Keratinocyte (primary cell): ENCODE measurements around the gene CCL11. TPM values are rescaled to one million over a fixed set of nuclear protein-coding genes. Genes with fewer than 3 reads are reported as not detected.

Experiments used
- DNase-seq: peaks from one replicate; pipeline ENCODE4 v3.0.0-alpha.2; 2011; ENCODE audit warnings: low read depth, missing footprints, low spot score
- FAIRE-seq: peaks from 2 replicates; lab custom pipeline; 2011; peaks lifted over from hg19 to GRCh38; lab: Jason Lieb, UNC
- H2AFZ ChIP-seq: 2 replicates; pipeline ENCODE4 v1.6.0; 2012; ENCODE audit warnings: low read length, control low read depth, inconsistent platforms; ENCODE audit not compliant: control insufficient read depth
- H3K27ac ChIP-seq: 2 replicates; pipeline ENCODE4 v1.5.1; 2011; ENCODE audit warnings: low read length; ENCODE audit not compliant: control insufficient read depth, insufficient read depth
- H3K27me3 ChIP-seq: 3 replicates; pipeline ENCODE4 v1.6.0; 2011; ENCODE audit warnings: low read length; ENCODE audit not compliant: control insufficient read depth, insufficient read depth; ENCODE audit errors: extremely low read depth
- H3K36me3 ChIP-seq, 2 experiments: 2 replicates in 1 of 2; 3 replicates in 1 of 2; pipeline ENCODE4 v1.5.1; 2011; ENCODE audit warnings: low read length in 2 of 2, mild to moderate bottlenecking in 1 of 2; ENCODE audit not compliant: control insufficient read depth in 2 of 2, insufficient read depth in 2 of 2; ENCODE audit errors: extremely low read depth in 1 of 2
- H3K4me1 ChIP-seq: 3 replicates; pipeline ENCODE4 v1.5.1; 2011; ENCODE audit warnings: low read length; ENCODE audit not compliant: control insufficient read depth, insufficient read depth; ENCODE audit errors: extremely low read depth
- H3K4me2 ChIP-seq: 3 replicates; pipeline ENCODE4 v1.6.0; 2011; ENCODE audit warnings: low read depth, low read length; ENCODE audit not compliant: control insufficient read depth, insufficient read depth; ENCODE audit errors: extremely low read depth
- H3K4me3 ChIP-seq, 3 experiments: fragments of 200-600 bp in 1 of 3; sonication (generic) in 1 of 3; 2 replicates in 2 of 3; 3 replicates in 1 of 3; pipeline ENCODE4 v1.5.1; 2011 to 2016; ENCODE audit warnings: low read length in 3 of 3, mild to moderate bottlenecking in 3 of 3, control low read depth in 2 of 3, inconsistent platforms in 1 of 3, low read depth in 1 of 3, mixed read lengths in 1 of 3, mixed run types in 1 of 3, moderate library complexity in 1 of 3; ENCODE audit not compliant: control insufficient read depth in 2 of 3, insufficient read depth in 2 of 3; ENCODE audit errors: extremely low read depth in 1 of 3
- H3K79me2 ChIP-seq: 2 replicates; pipeline ENCODE4 v1.6.0; 2012; ENCODE audit warnings: low read length; ENCODE audit not compliant: control insufficient read depth, insufficient read depth
- H3K9ac ChIP-seq: 3 replicates; pipeline ENCODE4 v1.6.0; 2011; ENCODE audit warnings: low read length; ENCODE audit not compliant: control insufficient read depth, insufficient read depth; ENCODE audit errors: extremely low read depth
- H3K9me1 ChIP-seq: 3 replicates; pipeline ENCODE4 v1.6.0; 2011; ENCODE audit warnings: low read length; ENCODE audit not compliant: control insufficient read depth, insufficient read depth; ENCODE audit errors: extremely low read depth
- H3K9me3 ChIP-seq: 2 replicates; pipeline ENCODE4 v1.5.1; 2012; ENCODE audit warnings: low read depth, low read length; ENCODE audit not compliant: control insufficient read depth
- H4K20me1 ChIP-seq: 3 replicates; pipeline ENCODE4 v1.6.0; 2011; ENCODE audit warnings: low read length; ENCODE audit not compliant: control insufficient read depth, insufficient read depth; ENCODE audit errors: extremely low read depth
- CTCF ChIP-seq, 3 experiments: IDR thresholded peaks in 1 of 3; conservative IDR thresholded peaks in 1 of 3; optimal IDR thresholded peaks in 1 of 3; 2 replicates in 2 of 3; 3 replicates in 1 of 3; pipeline versions ENCODE3 to v1.5.1; 2011; ENCODE audit warnings: low read length in 3 of 3, mild to moderate bottlenecking in 3 of 3, moderate library complexity in 2 of 3, control low read depth in 1 of 3, inconsistent platforms in 1 of 3; ENCODE audit not compliant: insufficient read depth in 2 of 3; ENCODE audit errors: extremely low read depth in 1 of 3
- EZH2 ChIP-seq: IDR thresholded peaks from one replicate; pipeline ENCODE4 v1.6.1; 2012; ENCODE audit warnings: inconsistent platforms, mild to moderate bottlenecking, low read length, moderate library complexity
- dilution Hi-C: fragments of 300-500 bp; cut with MboI; formaldehyde crosslinking; loops from one replicate; pipeline ENCODE4 v1.7.0; 2020; ENCODE audit warnings: low sequenced_read_pairs; ENCODE audit not compliant: extremely low pct_ligation_motif_present
- polyA plus RNA-seq, 5 experiments: library from polyadenylated mRNA; depleted of rRNA in 3 of 5; stranded (reverse) in 3 of 5; stranded (forward) in 1 of 5; unstranded in 1 of 5; fragments of >200 nt; gene quantifications; 1 replicate in 1 of 5; 2 replicates in 3 of 5; 3 replicates in 1 of 5; pipeline versions ENCODE4 v1.2.1 to v1.2.3, GENCODE V29; 2011 to 2012; ENCODE audit warnings: missing spikeins in 2 of 5, low read depth in 1 of 5, low replicate concordance in 1 of 5

CCL11 gene
- polyA plus RNA-seq, 1 donor (not counting 4 experiments of a cell fraction or from before 2014, with no cell fraction given), result not detected

GRCh38 chr17:34245351-34245905, 40.1 kb upstream of the CCL11 start:
- DNase-seq (no peak), FAIRE-seq (no peak)
- H3K27me3 ChIP-seq, result no peaks in the 10 kb centered on the region
- TF ChIP-seq EZH2, result no peak
- TF ChIP-seq CTCF (optimal IDR thresholded peaks at IDR 0.05 in 1 of 3, IDR thresholded peaks at IDR 0.05 in 1 of 3, conservative IDR thresholded peaks at IDR 0.05 in 1 of 3; ENCODE audit: extremely low read depth in 1 of 3, insufficient read depth in 2 of 3, low read length in 3 of 3), result no peak
- dilution Hi-C loops, result no loop called here
- no peaks in the 10 kb centered on the region for H3K36me3 ChIP-seq
- H3K9ac ChIP-seq, result no peak overlapping the region
- no peak overlapping the region for H3K4me3 ChIP-seq
- no peak overlapping the region for H2AFZ ChIP-seq
- H3K27ac ChIP-seq, result no peak overlapping the region
- no peaks in the 10 kb centered on the region for H4K20me1 ChIP-seq
- no peaks in the 10 kb centered on the region for H3K79me2 ChIP-seq
- H3K9me3 ChIP-seq, result no peaks in the 10 kb centered on the region
- no peaks in the 10 kb centered on the region for H3K4me1 ChIP-seq
- H3K4me2 ChIP-seq, result no peak overlapping the region
- H3K9me1 ChIP-seq, result no peaks in the 10 kb centered on the region

- Histone ChIP-seq H3K36me3 (no peaks in the 10 kb centered on the region), H4K20me1 (no peaks in the 10 kb centered on the region), H3K27me3 (no peaks in the 10 kb centered on the region), H3K4me3 (no peak overlapping the region), H3K79me2 (no peaks in the 10 kb centered on the region), H3K4me1 (no peaks in the 10 kb centered on the region), H3K4me2 (no peak overlapping the region), H3K27ac (no peak overlapping the region), H3K9ac (no peak overlapping the region), H2AFZ (no peak overlapping the region), H3K9me1 (no peaks in the 10 kb centered on the region), H3K9me3 (no peaks in the 10 kb centered on the region)
- no peak for DNase-seq
- FAIRE-seq, result no peak
- TF ChIP-seq EZH2 (no peak), CTCF (optimal IDR thresholded peaks at IDR 0.05 in 1 of 3, IDR thresholded peaks at IDR 0.05 in 1 of 3, conservative IDR thresholded peaks at IDR 0.05 in 1 of 3; ENCODE audit: extremely low read depth in 1 of 3, insufficient read depth in 2 of 3, low read length in 3 of 3) (no peak)
- dilution Hi-C loops, result no loop called here
These were observed 39.1 kb upstream of the CCL11 start for GRCh38 chr17:34246446-34246845.
